Activated CD8-positive, alpha-beta T cell treated with anti-CD3 and anti-CD28 coated beads for 36 hours (primary cell): ENCODE data around the gene DCP1B. TPM values are rescaled to one million over a fixed set of nuclear protein-coding genes. Genes with fewer than 3 reads are reported as not detected.

Experiments
- ATAC-seq: fragments of 200-7000 bp; cut with Tn5 transposase; one replicate; pipeline ENCODE4 v1.10.0; 2021; ENCODE audit warnings: mild to moderate bottlenecking, moderate library complexity
- CTCF ChIA-PET: fragments of 350-600 bp; sonication (Branson Sonifier 250); formaldehyde crosslinking; loops from one replicate; lab custom pipeline; 2021; ENCODE audit warnings: antibody characterized with exemption; lab: Charles Lee
- POLR2A ChIA-PET: fragments of 350-600 bp; sonication (Branson Sonifier 250); formaldehyde crosslinking; loops from one replicate; lab custom pipeline; 2021; ENCODE audit warnings: antibody characterized with exemption; lab: Charles Lee
- DNase-seq: peaks from one replicate; pipeline ENCODE4 v3.0.0-alpha.2; 2020
- H3K27ac Mint-ChIP-seq: one replicate; pipeline ENCODE4 v1.8.0; 2021; ENCODE audit warnings: mild to moderate bottlenecking, mixed read lengths
- H3K27me3 Mint-ChIP-seq: one replicate; pipeline ENCODE4 v1.8.0; 2021; ENCODE audit warnings: mixed read lengths
- H3K36me3 Mint-ChIP-seq: one replicate; pipeline ENCODE4 v1.8.0; 2021; ENCODE audit warnings: low read depth, mixed read lengths
- H3K4me1 Mint-ChIP-seq: one replicate; pipeline ENCODE4 v1.8.0; 2021; ENCODE audit warnings: low read depth, mixed read lengths
- H3K4me3 Mint-ChIP-seq: one replicate; pipeline ENCODE4 v1.8.0; 2021; ENCODE audit warnings: mild to moderate bottlenecking, moderate library complexity, mixed read lengths
- H3K9me3 Mint-ChIP-seq: one replicate; pipeline ENCODE4 v1.8.0; 2021; ENCODE audit warnings: mixed read lengths
- CTCF ChIP-seq: fragments of 200-600 bp; IDR thresholded peaks from one replicate; pipeline ENCODE4 v1.8.0; 2022; ENCODE audit warnings: antibody characterized with exemption, mild to moderate bottlenecking
- intact Hi-C: fragments of 100-400 bp; cut with micrococcal nuclease; formaldehyde crosslinking; loops from one replicate; pipeline ENCODE4 v1.10.0; 2022
- total RNA-seq, 2 experiments: library from RNA; stranded (reverse); gene quantifications; one replicate each; pipeline ENCODE4 v1.2.3, GENCODE V29; 2021

DCP1B gene
- total RNA-seq: 10 to 100 TPM; 14.2 to 15.7 TPM

GRCh38 chr12:2004113-2004929, at the start of gene DCP1B:
Gene DCP1B (minus strand): TSS chr12:2004457. CDS start chr12:2004431, 26 bp downstream.
- H3K27ac Mint-ChIP-seq: peak within 1 kb of the TSS; percentile 98
- intact Hi-C loops: no loop called here
- H3K36me3 Mint-ChIP-seq: peaks cover 6% of the 10 kb centered on the region
- CTCF ChIA-PET: interaction anchor here (1.2 to 2.8 kb wide), 4 partner anchors 8 to 65 kb away, joined by 3 to 7 read pairs (median 6); no protein-coding TSS in a partner anchor
- ATAC-seq (peak; percentile 100), DNase-seq (peak; percentile 97)
- H3K4me3 Mint-ChIP-seq: peak within 1 kb of the TSS; percentile 100
- no peaks in the 10 kb centered on the region for H3K27me3 Mint-ChIP-seq
- H3K4me1 Mint-ChIP-seq: peaks cover 21% of the 10 kb centered on the region
- no peak for TF ChIP-seq CTCF
- POLR2A ChIA-PET: interaction anchor here (0.6 to 1.6 kb wide), 6 partner anchors 9 to 30 kb away, joined by 3 to 4 read pairs (median 3); no protein-coding TSS in a partner anchor
- H3K9me3 Mint-ChIP-seq: no peaks in the 10 kb centered on the region

- no peaks in the 10 kb centered on the region for H3K9me3 Mint-ChIP-seq
- peaks cover 60% of the 10 kb centered on the region for H3K27me3 Mint-ChIP-seq
- ATAC-seq: no peak
- no peak for TF ChIP-seq CTCF
- no peak overlapping the region for H3K4me3 Mint-ChIP-seq
- H3K4me1 Mint-ChIP-seq: peaks cover 11% of the 10 kb centered on the region
- no peaks in the 10 kb centered on the region for H3K36me3 Mint-ChIP-seq
- ChIA-PET CTCF (no interaction called here), POLR2A (no interaction called here)
- no peak overlapping the region for H3K27ac Mint-ChIP-seq
- intact Hi-C loops: no loop called here
- no peak for DNase-seq
These were observed 49.4 kb upstream of the DCP1B start for GRCh38 chr12:2053691-2054090.

GRCh38 chr12:2052826-2053678, 48.8 kb upstream of the DCP1B start, which contains the start of gene CACNA1C:
Gene CACNA1C (plus strand): TSS chr12:2052987. CDS start chr12:2053563, 576 bp downstream.
- TF ChIP-seq CTCF: no peak
- peaks cover 64% of the 10 kb centered on the region for H3K27me3 Mint-ChIP-seq
- H3K4me1 Mint-ChIP-seq: peaks cover 11% of the 10 kb centered on the region

GRCh38 chr12:2051700-2052621, 47.7 kb upstream of the DCP1B start:
- peaks cover 65% of the 10 kb centered on the region for H3K27me3 Mint-ChIP-seq
- H3K4me1 Mint-ChIP-seq: peaks cover 11% of the 10 kb centered on the region
- no peak for DNase-seq
- no peak for TF ChIP-seq CTCF
- ATAC-seq: no peak
- CTCF ChIA-PET: no interaction called here
- H3K27ac Mint-ChIP-seq: no peak overlapping the region
- intact Hi-C loops: no loop called here
- POLR2A ChIA-PET: no interaction called here
- no peaks in the 10 kb centered on the region for H3K9me3 Mint-ChIP-seq
- no peaks in the 10 kb centered on the region for H3K36me3 Mint-ChIP-seq
- H3K4me3 Mint-ChIP-seq: peak overlapping the region; percentile 47

More at GRCh38 chr12:2052826-2053678, 48.8 kb upstream of the DCP1B start, which contains the start of gene CACNA1C:
- POLR2A ChIA-PET: no interaction called here
- Mint-ChIP-seq H3K9me3 (no peaks in the 10 kb centered on the region), H3K27ac (no peak within 1 kb of the TSS), H3K4me3 (peak within 1 kb of the TSS; percentile 70), H3K36me3 (no peaks in the 10 kb centered on the region)
- peak; percentile 45 for DNase-seq
- intact Hi-C loops: no loop called here
- peak; percentile 81 for ATAC-seq
- CTCF ChIA-PET: no interaction called here
